GM19467 (cell line): ENCODE measurements around the gene MACO1.

ENCODE experiments used
- ATAC-seq: cut with Tn5 transposase; IDR thresholded peaks from one replicate; pipeline ENCODE4 v1.9.1; 2021; ENCODE audit warnings: mild to moderate bottlenecking, moderate library complexity; ENCODE audit not compliant: unreplicated experiment

The MACO1 gene

GRCh38 chr1:25520446-25521061 is 89.9 kb downstream of the MACO1 start:
- no peak for ATAC-seq

- peak; percentile 57 for ATAC-seq
These were observed 91.4 kb downstream of the MACO1 start for GRCh38 chr1:25522031-25522655.

GRCh38 chr1:25523542-25523941 is 92.8 kb downstream of the MACO1 start:
- ATAC-seq: no peak

- no peak for ATAC-seq
These were observed 94.1 kb downstream of the MACO1 start for GRCh38 chr1:25524568-25525360.

- no peak for ATAC-seq
These were observed 94.6 kb downstream of the MACO1 start for GRCh38 chr1:25525361-25525688.

- no peak for ATAC-seq
These were observed 96.1 kb downstream of the MACO1 start for GRCh38 chr1:25526753-25527152.

GRCh38 chr1:25527226-25527846 is 96.6 kb downstream of the MACO1 start:
- no peak for ATAC-seq

- no peak for ATAC-seq
These were observed 97.4 kb downstream of the MACO1 start for GRCh38 chr1:25527946-25528595.

GRCh38 chr1:25528881-25529517 is 98.3 kb downstream of the MACO1 start:
- no peak for ATAC-seq

- no peak for ATAC-seq
These were observed 99.0 kb downstream of the MACO1 start for GRCh38 chr1:25529518-25530185.

GRCh38 chr1:25530186-25531081 is 99.7 kb downstream of the MACO1 start:
- no peak for ATAC-seq

- ATAC-seq: no peak
These were observed 100.4 kb downstream of the MACO1 start for GRCh38 chr1:25531082-25531461.

GRCh38 chr1:25532970-25533369 is 102.3 kb downstream of the MACO1 start:
- ATAC-seq: no peak

GRCh38 chr1:25533775-25534409 is 103.2 kb downstream of the MACO1 start:
- ATAC-seq: no peak

GRCh38 chr1:25534410-25534788 is 103.7 kb downstream of the MACO1 start:
- no peak for ATAC-seq

- no peak for ATAC-seq
These were observed 105.4 kb downstream of the MACO1 start for GRCh38 chr1:25536124-25536523.

GRCh38 chr1:25537153-25537831 is 106.6 kb downstream of the MACO1 start:
- ATAC-seq: no peak

- no peak for ATAC-seq
These were observed 107.6 kb downstream of the MACO1 start for GRCh38 chr1:25538191-25538767.
